ENCODE results near the gene ANGPTL8.

ANGPTL8 gene

GRCh38 chr19:11195681-11196080 is 43.7 kb upstream of the ANGPTL8 start:
- TF ChIP-seq EGR1 (IDR thresholded peaks at IDR 0.05) (no peak), REST (IDR thresholded peaks at IDR 0.05; ENCODE audit: low read depth) (no peak), RAD21 (IDR thresholded peaks at IDR 0.05; ENCODE audit: low read depth) (no peak), EP300 (IDR thresholded peaks at IDR 0.05; ENCODE audit: borderline replicate concordance) (no peak), NFIC (IDR thresholded peaks at IDR 0.05) (no peak), TCF12 (IDR thresholded peaks at IDR 0.05; ENCODE audit: low read depth) (no peak), CEBPB (IDR thresholded peaks at IDR 0.05) (no peak), YY1 (IDR thresholded peaks at IDR 0.05; ENCODE audit: low read depth) (no peak), ZBTB7A (IDR thresholded peaks at IDR 0.05; ENCODE audit: low read depth) (no peak), TAF1 (IDR thresholded peaks at IDR 0.05; ENCODE audit: low read depth) (no peak), CREB1 (IDR thresholded peaks at IDR 0.05; ENCODE audit: low read depth) (no peak), TEAD4 (IDR thresholded peaks at IDR 0.05) (no peak), MAX (IDR thresholded peaks at IDR 0.05) (no peak), FOXM1 (IDR thresholded peaks at IDR 0.05; ENCODE audit: borderline replicate concordance, low read depth) (no peak)
- TF ChIP-seq, protein P1, sequence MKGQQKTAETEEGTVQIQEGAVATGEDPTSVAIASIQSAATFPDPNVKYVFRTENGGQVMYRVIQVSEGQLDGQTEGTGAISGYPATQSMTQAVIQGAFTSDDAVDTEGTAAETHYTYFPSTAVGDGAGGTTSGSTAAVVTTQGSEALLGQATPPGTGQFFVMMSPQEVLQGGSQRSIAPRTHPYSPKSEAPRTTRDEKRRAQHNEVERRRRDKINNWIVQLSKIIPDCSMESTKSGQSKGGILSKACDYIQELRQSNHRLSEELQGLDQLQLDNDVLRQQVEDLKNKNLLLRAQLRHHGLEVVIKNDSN (IDR thresholded peaks at IDR 0.05) = no peak

DNA sequence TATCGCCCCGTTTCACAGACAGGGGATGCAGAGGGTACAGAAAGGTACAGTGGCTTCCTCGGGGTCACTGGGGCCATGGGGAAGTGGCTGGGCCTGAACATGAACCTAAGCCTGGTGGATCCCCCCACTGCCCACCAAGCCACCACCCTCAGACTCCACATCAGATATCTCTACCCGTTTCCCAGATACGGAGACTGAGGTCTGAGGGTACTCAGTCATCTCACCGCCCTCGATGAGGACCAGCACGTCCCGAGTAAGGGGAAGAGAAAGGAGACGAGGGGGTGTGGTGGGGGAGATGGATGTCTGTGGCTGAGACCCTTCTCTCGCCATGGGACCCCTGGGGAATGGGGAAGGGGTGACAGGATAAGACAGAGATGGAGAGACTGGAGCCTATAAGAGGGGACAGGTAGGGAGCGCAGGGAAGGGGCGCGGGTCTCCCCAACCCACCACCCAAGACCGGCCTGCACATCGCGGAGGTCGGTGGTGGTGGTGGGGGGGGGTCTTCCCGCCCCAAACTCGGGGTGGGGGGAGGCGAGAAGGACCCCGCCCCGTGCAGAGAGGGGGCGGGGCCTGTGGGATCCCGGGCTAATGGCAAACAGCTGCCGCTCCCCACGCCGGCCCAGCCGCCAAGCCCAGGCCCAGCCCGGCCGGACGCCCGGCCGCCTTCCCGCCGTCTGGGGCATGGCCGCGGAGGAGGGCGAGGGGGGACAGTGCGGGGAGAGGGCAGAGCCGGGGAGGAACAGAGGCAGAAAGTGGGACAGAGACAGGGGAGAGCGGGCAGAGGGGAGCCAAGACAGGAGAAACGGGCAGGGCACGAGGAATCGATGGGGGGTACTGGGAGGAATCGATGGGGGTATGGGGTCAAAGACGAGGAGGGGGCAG is 42.8 kb upstream of the ANGPTL8 start:
- TF ChIP-seq RAD21 (IDR thresholded peaks at IDR 0.05; ENCODE audit: low read depth) (no peak), TCF12 (IDR thresholded peaks at IDR 0.05; ENCODE audit: low read depth) (no peak), EP300 (IDR thresholded peaks at IDR 0.05; ENCODE audit: borderline replicate concordance) (no peak), TEAD4 (IDR thresholded peaks at IDR 0.05) (no peak), FOXM1 (IDR thresholded peaks at IDR 0.05; ENCODE audit: borderline replicate concordance, low read depth) (no peak), MAX (IDR thresholded peaks at IDR 0.05) (0 out of 2 replicates have a peak, but pooled peaks have one; percentile 10), EGR1 (IDR thresholded peaks at IDR 0.05) (no peak), CREB1 (IDR thresholded peaks at IDR 0.05; ENCODE audit: low read depth) (no peak), REST (IDR thresholded peaks at IDR 0.05; ENCODE audit: low read depth) (no peak), ZBTB7A (IDR thresholded peaks at IDR 0.05; ENCODE audit: low read depth) (peak; percentile 54), NFIC (IDR thresholded peaks at IDR 0.05) (no peak), TAF1 (IDR thresholded peaks at IDR 0.05; ENCODE audit: low read depth) (no peak; the same call in 1 of the 2 replicates), CEBPB (IDR thresholded peaks at IDR 0.05) (no peak), YY1 (IDR thresholded peaks at IDR 0.05; ENCODE audit: low read depth) (0 out of 2 replicates have a peak, but pooled peaks have one; percentile 48)
- TF ChIP-seq, protein P1 (IDR thresholded peaks at IDR 0.05) = no peak

DNA sequence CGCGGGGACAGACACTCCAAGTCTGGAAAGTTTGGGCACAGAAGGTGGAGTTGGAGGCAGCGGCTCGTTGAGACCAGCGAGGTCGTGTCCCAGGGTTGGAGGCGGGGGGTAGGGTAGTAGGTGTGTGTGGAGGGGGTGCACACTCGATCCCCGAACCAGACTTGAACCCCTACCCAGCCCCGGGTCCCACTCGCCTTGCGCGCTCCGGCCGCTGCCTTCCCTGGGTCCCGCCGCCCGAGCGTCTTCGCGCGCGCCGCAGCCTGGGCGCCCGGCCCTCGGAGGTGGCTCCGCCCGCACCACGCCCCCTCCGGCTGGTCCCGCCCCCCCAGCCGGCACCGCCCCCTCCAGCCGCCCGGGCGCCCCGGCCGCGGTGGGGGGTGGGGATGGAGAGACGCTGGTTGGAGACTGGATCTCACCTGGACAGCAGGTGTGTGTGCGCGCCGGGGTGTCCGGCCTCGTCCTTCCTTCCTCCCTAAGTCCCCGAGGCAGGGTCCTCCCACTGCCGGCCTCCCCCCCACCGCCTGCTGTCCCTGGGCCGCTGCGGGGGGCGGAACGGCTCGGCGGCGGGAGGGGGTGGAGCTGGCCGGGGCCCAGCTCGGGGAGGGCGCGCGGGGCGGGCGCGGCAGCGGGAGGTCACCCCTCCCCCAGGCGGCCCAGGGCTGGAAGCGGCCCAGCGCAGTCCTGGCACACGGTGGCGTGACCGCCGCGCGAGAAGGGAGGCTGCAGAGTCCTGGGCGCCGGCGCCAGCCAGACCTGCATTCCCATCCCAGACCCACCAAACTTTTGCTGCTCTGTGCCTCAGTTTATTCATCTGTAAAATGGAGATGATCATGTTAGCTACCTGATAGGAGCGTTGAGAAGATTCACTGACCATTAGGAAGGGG is 41.9 kb upstream of the ANGPTL8 start, which contains the start of gene KANK2:
TSS of gene KANK2 (minus strand) at position 255 of the 884 bp plus-strand sequence. CDS start 3,034 bp downstream, outside the sequence.
- TF ChIP-seq, protein P1 (IDR thresholded peaks at IDR 0.05) = no peak; the same call in 1 of the 2 replicates
- TF ChIP-seq TEAD4 (IDR thresholded peaks at IDR 0.05) = peak; percentile 59
- TF ChIP-seq ZBTB7A (IDR thresholded peaks at IDR 0.05; ENCODE audit: low read depth) = peak; percentile 67; the same call in 1 of the 2 replicates
- peak; percentile 76 for TF ChIP-seq MAX (IDR thresholded peaks at IDR 0.05)
- no peak for TF ChIP-seq REST (IDR thresholded peaks at IDR 0.05; ENCODE audit: low read depth)
- no peak for TF ChIP-seq CREB1 (IDR thresholded peaks at IDR 0.05; ENCODE audit: low read depth)
- peak; percentile 72; the same call in 1 of the 2 replicates for TF ChIP-seq EGR1 (IDR thresholded peaks at IDR 0.05)
- no peak for TF ChIP-seq YY1 (IDR thresholded peaks at IDR 0.05; ENCODE audit: low read depth)
- TF ChIP-seq TAF1 (IDR thresholded peaks at IDR 0.05; ENCODE audit: low read depth) = peak; percentile 19; the same call in 1 of the 2 replicates
- peak; percentile 82; the same call in 1 of the 2 replicates for TF ChIP-seq EP300 (IDR thresholded peaks at IDR 0.05; ENCODE audit: borderline replicate concordance)
- TF ChIP-seq FOXM1 (IDR thresholded peaks at IDR 0.05; ENCODE audit: borderline replicate concordance, low read depth) = peak; percentile 29; the same call in 1 of the 2 replicates
- TF ChIP-seq RAD21 (IDR thresholded peaks at IDR 0.05; ENCODE audit: low read depth) = peak; percentile 44; the same call in 1 of the 2 replicates
- peak; percentile 91 for TF ChIP-seq TCF12 (IDR thresholded peaks at IDR 0.05; ENCODE audit: low read depth)
- TF ChIP-seq CEBPB (IDR thresholded peaks at IDR 0.05) = no peak
- peak; percentile 87 for TF ChIP-seq NFIC (IDR thresholded peaks at IDR 0.05)
